Fibroblast of lung (primary cell): ENCODE data around the gene DYNC1LI2. TPM values are rescaled to one million over a fixed set of nuclear protein-coding genes. Genes with fewer than 3 reads are reported as not detected.

ENCODE experiments used
- DNase-seq, 2 donors: peaks; one replicate each; pipeline versions ENCODE4 v3.0.0 to v3.0.0-alpha.2; 2010; ENCODE audit warnings: low read depth in 2 of 2
- H2AFZ ChIP-seq: 2 replicates; pipeline ENCODE4 v1.5.1; 2012; ENCODE audit warnings: low read length, control low read depth, inconsistent platforms
- H3K27ac ChIP-seq: 2 replicates; pipeline ENCODE4 v1.5.1; 2011; ENCODE audit warnings: low read length, control low read depth; ENCODE audit not compliant: insufficient read depth
- H3K27me3 ChIP-seq: 2 replicates; pipeline ENCODE4 v1.5.1; 2011; ENCODE audit warnings: mild to moderate bottlenecking, low read length; ENCODE audit not compliant: control insufficient read depth, insufficient read depth
- H3K36me3 ChIP-seq: 2 replicates; pipeline ENCODE4 v1.5.1; 2011; ENCODE audit warnings: low read length; ENCODE audit not compliant: control insufficient read depth, insufficient read depth
- H3K4me1 ChIP-seq: 2 replicates; pipeline ENCODE4 v1.5.1; 2011; ENCODE audit warnings: low read length; ENCODE audit not compliant: control insufficient read depth, insufficient read depth; ENCODE audit errors: extremely low read depth
- H3K4me2 ChIP-seq: 2 replicates; pipeline ENCODE4 v1.5.1; 2011; ENCODE audit warnings: low read length, control low read depth; ENCODE audit not compliant: insufficient read depth; ENCODE audit errors: extremely low read depth
- H3K4me3 ChIP-seq, 4 experiments: fragments of 200-600 bp in 1 of 4; sonication (generic) in 1 of 4; replicated peaks in 1 of 4; 2 replicates each; pipeline ENCODE4 v1.5.1; 2011 to 2016; ENCODE audit warnings: low read length in 4 of 4, low read depth in 3 of 4, mild to moderate bottlenecking in 3 of 4, control low read depth in 2 of 4, inconsistent platforms in 1 of 4, mixed read lengths in 1 of 4; ENCODE audit not compliant: insufficient read depth in 1 of 4; ENCODE audit errors: control extremely low read depth in 1 of 4
- H3K79me2 ChIP-seq: 2 replicates; pipeline ENCODE4 v1.5.1; 2012; ENCODE audit warnings: mild to moderate bottlenecking, low read length, inconsistent platforms; ENCODE audit not compliant: control insufficient read depth, insufficient read depth
- H3K9ac ChIP-seq: 2 replicates; pipeline ENCODE4 v1.5.1; 2011; ENCODE audit warnings: mild to moderate bottlenecking, low read length, control low read depth; ENCODE audit not compliant: insufficient read depth
- H3K9me3 ChIP-seq: 2 replicates; pipeline ENCODE4 v1.5.1; 2012; ENCODE audit warnings: low read depth, low read length; ENCODE audit not compliant: control insufficient read depth, insufficient read depth
- H4K20me1 ChIP-seq: 2 replicates; pipeline ENCODE4 v1.5.1; 2011; ENCODE audit warnings: low read length; ENCODE audit not compliant: control insufficient read depth, insufficient read depth; ENCODE audit errors: extremely low read depth
- EZH2 ChIP-seq: IDR thresholded peaks from 2 replicates; pipeline ENCODE4 v1.5.1; 2012; ENCODE audit warnings: low read length, control low read depth, mild to moderate bottlenecking; ENCODE audit errors: missing control alignments
- polyA plus RNA-seq, 2 donors: library from polyadenylated mRNA; depleted of rRNA in 1 of 2; stranded (reverse) in 1 of 2; unstranded in 1 of 2; fragments of >200 nt; gene quantifications; 2 replicates each; pipeline ENCODE4 v1.2.1, GENCODE V29; 2011 to 2012; ENCODE audit warnings: missing spikeins in 1 of 2
- total RNA-seq: library from RNA; depleted of rRNA; stranded (reverse); fragments of >200 nt; gene quantifications from 2 replicates; pipeline ENCODE4 v1.2.1, GENCODE V29; 2014
- TF ChIP-seq, protein P1 (sequence below), 2 donors: IDR thresholded peaks in 1 of 2; conservative IDR thresholded peaks in 1 of 2; 1 replicate in 1 of 2; 2 replicates in 1 of 2; pipeline ENCODE4 v1.5.1; 2011 to 2012; ENCODE audit warnings: low read length in 2 of 2, control low read depth in 1 of 2, inconsistent platforms in 1 of 2, low read depth in 1 of 2, mild to moderate bottlenecking in 1 of 2

Gene DYNC1LI2
- total and polyA plus RNA-seq, 2 donors (not counting 1 experiment from before 2014, with no cell fraction given), result 83.3 to 173 TPM

DNA sequence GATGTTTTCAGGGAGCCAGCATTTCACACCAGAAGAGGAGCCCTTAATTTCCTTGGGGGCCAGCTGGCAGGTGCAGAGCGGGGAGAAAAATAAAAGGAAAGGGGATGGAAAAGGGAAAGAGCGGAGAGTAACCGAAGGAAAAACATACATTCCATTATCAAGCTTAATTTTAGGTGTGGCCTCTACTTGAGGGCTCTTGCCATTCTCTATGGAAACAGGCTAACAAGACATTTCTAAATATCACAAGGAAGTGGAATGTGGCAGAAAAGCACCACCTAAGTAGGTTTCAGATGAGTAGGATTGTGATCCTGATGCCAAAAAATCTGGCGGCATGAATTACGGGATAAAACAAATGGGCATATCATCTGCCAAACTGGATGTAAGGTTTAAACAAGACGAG is 970 bp upstream of the DYNC1LI2 start:
- no peak overlapping the region for H3K9ac ChIP-seq
- no peak overlapping the region for H3K4me3 ChIP-seq
- H3K27me3 ChIP-seq, result no peaks in the 10 kb centered on the region
- no peak for DNase-seq
- peak overlapping the region; percentile 87 for H3K4me2 ChIP-seq
- no peak for TF ChIP-seq EZH2
- H3K4me1 ChIP-seq, result peaks cover 5% of the 10 kb centered on the region
- H3K27ac ChIP-seq, result no peak overlapping the region
- no peaks in the 10 kb centered on the region for H3K9me3 ChIP-seq
- no peak overlapping the region for H2AFZ ChIP-seq
- H4K20me1 ChIP-seq, result no peaks in the 10 kb centered on the region
- peaks cover 2% of the 10 kb centered on the region for H3K36me3 ChIP-seq
- peaks cover 36% of the 10 kb centered on the region for H3K79me2 ChIP-seq

DNA sequence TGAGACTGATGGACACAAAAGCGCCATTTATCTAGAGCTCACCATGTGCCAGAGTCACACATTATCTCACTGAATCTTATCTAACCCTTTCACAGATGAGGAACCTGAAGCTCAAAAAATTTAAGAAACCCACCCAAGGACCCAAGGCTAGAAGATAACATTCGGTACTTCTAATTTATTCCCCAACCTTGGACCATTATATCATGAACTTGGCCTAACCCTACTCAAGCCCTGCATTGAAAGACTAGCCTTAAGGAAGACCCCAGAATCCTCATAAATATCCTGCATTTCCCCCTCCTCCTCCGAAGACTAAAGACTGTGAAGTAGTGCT is 548 bp upstream of the DYNC1LI2 start:
- Histone ChIP-seq H3K4me1 (peaks cover 5% of the 10 kb centered on the region), H3K27ac (no peak overlapping the region), H3K9me3 (no peaks in the 10 kb centered on the region), H3K79me2 (peaks cover 39% of the 10 kb centered on the region), H2AFZ (peak overlapping the region; percentile 91), H3K4me3 (peak overlapping the region in 3 of 4 experiments; percentile 21 to 93 (median 57)), H3K4me2 (peak overlapping the region; percentile 87), H3K36me3 (peaks cover 2% of the 10 kb centered on the region), H3K9ac (no peak overlapping the region), H3K27me3 (no peaks in the 10 kb centered on the region), H4K20me1 (no peaks in the 10 kb centered on the region)
- TF ChIP-seq EZH2, result no peak
- TF ChIP-seq, protein P1, sequence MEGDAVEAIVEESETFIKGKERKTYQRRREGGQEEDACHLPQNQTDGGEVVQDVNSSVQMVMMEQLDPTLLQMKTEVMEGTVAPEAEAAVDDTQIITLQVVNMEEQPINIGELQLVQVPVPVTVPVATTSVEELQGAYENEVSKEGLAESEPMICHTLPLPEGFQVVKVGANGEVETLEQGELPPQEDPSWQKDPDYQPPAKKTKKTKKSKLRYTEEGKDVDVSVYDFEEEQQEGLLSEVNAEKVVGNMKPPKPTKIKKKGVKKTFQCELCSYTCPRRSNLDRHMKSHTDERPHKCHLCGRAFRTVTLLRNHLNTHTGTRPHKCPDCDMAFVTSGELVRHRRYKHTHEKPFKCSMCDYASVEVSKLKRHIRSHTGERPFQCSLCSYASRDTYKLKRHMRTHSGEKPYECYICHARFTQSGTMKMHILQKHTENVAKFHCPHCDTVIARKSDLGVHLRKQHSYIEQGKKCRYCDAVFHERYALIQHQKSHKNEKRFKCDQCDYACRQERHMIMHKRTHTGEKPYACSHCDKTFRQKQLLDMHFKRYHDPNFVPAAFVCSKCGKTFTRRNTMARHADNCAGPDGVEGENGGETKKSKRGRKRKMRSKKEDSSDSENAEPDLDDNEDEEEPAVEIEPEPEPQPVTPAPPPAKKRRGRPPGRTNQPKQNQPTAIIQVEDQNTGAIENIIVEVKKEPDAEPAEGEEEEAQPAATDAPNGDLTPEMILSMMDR (conservative IDR thresholded peaks at IDR 0.05 in 1 of 2, IDR thresholded peaks at IDR 0.05 in 1 of 2; ENCODE audit: low read depth in 1 of 2, low read length in 2 of 2), result peak in 1 of 2 donors; percentile 1
- no peak for DNase-seq

DNA sequence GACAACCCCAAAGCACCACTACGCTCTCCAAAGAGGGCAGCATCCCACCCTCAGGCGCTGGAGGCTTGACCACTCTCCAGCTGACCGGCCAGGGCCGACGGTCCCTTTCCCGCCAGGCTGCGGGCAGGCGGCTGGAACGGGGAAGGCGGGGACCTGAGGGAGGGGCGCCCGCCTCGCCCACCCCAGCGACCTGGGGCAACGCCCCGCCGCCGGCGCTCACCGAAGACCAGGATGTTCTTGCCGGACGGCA is 431 bp downstream of the DYNC1LI2 start:
- no peaks in the 10 kb centered on the region for H3K9me3 ChIP-seq
- peaks cover 48% of the 10 kb centered on the region for H3K79me2 ChIP-seq
- H3K27ac ChIP-seq, result peak overlapping the region; percentile 72
- no peak for TF ChIP-seq EZH2
- TF ChIP-seq, protein P1 (conservative IDR thresholded peaks at IDR 0.05 in 1 of 2, IDR thresholded peaks at IDR 0.05 in 1 of 2; ENCODE audit: low read depth in 1 of 2, low read length in 2 of 2), result no peak
- peak overlapping the region; percentile 17 for H2AFZ ChIP-seq
- peaks cover 4% of the 10 kb centered on the region for H3K36me3 ChIP-seq
- H3K27me3 ChIP-seq, result no peaks in the 10 kb centered on the region
- no peaks in the 10 kb centered on the region for H4K20me1 ChIP-seq
- peak overlapping the region; percentile 89 to 96 (median 92) for H3K4me3 ChIP-seq
- H3K4me2 ChIP-seq, result peak overlapping the region; percentile 98
- H3K4me1 ChIP-seq, result peaks cover 5% of the 10 kb centered on the region
- peak overlapping the region; percentile 96 for H3K9ac ChIP-seq
- DNase-seq, result peak in 1 of 2 donors; percentile 20
